ENCODE data around the gene RBM39. TPM values are rescaled to one million over a fixed set of nuclear protein-coding genes. Genes with fewer than 3 reads are reported as not detected.

The RBM39 gene
- total and polyA plus RNA-seq, 2 of the 13 experiments (the other 11 are each of a cell fraction or from before 2014, with no cell fraction given), result 788 to 920 TPM

DNA sequence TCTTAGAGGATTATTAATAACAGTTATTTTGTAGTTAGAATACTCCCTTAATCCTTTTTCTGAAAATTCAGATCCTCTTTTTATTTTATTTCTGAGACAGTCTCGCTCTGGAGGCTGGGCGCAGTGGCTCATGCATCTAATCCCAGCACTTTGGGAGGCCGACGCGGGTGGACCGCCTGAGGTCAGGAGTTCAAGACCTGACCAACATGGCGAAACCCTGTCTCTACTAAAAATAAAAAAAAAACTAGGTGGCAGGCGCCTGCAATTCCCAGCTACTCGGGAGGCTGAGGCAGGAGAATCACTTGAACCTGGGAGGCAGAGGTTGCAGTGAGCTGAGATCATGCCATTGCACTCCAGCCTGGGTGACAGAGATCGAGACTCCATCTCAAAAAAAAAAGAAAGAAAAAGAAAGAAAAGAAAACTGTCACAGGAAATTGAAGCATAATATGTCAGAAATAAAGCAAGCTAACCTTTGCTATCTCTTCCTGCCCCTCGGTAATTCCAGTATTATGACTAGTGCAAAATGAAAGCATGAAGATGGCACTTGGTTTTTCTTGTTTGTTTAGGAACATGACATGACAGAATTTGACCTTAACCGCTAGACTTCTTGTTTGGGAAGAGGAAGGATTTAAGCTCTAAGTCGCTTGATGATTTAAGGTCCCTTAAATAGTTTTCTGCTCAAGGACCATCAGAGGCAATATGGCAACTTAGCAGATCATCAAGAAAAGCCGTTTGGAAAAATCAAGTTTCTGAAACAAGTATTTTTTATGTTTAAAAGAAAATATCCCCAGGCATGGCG is 1.8 kb upstream of the RBM39 start (continued):
- TF ChIP-seq, protein P1, sequence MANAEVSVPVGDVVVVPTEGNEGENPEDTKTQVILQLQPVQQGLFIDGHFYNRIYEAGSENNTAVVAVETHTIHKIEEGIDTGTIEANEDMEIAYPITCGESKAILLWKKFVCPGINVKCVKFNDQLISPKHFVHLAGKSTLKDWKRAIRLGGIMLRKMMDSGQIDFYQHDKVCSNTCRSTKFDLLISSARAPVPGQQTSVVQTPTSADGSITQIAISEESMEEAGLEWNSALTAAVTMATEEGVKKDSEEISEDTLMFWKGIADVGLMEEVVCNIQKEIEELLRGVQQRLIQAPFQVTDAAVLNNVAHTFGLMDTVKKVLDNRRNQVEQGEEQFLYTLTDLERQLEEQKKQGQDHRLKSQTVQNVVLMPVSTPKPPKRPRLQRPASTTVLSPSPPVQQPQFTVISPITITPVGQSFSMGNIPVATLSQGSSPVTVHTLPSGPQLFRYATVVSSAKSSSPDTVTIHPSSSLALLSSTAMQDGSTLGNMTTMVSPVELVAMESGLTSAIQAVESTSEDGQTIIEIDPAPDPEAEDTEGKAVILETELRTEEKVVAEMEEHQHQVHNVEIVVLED (CRISPR knock-in tag; IDR thresholded peaks at IDR 0.05; ENCODE audit: borderline replicate concordance), result 0 out of 2 replicates have a peak, but pooled peaks have one; percentile 39
- peak; percentile 15; the same call in 1 of the 2 replicates for TF ChIP-seq MIER3 (CRISPR knock-in tag; IDR thresholded peaks at IDR 0.05; ENCODE audit: borderline replicate concordance)
- TF ChIP-seq, protein P2, sequence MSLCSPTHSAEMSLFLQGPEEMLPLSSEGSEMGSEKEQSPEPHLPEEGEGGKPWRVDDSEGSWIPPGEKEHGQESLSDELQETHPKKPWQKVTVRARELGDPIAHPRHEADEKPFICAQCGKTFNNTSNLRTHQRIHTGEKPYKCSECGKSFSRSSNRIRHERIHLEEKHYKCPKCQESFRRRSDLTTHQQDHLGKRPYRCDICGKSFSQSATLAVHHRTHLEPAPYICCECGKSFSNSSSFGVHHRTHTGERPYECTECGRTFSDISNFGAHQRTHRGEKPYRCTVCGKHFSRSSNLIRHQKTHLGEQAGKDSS (CRISPR knock-in tag; IDR thresholded peaks at IDR 0.05; ENCODE audit: borderline replicate concordance, low read depth), result 0 out of 2 replicates have a peak, but pooled peaks have one; percentile 29
- TF ChIP-seq, protein P3, sequence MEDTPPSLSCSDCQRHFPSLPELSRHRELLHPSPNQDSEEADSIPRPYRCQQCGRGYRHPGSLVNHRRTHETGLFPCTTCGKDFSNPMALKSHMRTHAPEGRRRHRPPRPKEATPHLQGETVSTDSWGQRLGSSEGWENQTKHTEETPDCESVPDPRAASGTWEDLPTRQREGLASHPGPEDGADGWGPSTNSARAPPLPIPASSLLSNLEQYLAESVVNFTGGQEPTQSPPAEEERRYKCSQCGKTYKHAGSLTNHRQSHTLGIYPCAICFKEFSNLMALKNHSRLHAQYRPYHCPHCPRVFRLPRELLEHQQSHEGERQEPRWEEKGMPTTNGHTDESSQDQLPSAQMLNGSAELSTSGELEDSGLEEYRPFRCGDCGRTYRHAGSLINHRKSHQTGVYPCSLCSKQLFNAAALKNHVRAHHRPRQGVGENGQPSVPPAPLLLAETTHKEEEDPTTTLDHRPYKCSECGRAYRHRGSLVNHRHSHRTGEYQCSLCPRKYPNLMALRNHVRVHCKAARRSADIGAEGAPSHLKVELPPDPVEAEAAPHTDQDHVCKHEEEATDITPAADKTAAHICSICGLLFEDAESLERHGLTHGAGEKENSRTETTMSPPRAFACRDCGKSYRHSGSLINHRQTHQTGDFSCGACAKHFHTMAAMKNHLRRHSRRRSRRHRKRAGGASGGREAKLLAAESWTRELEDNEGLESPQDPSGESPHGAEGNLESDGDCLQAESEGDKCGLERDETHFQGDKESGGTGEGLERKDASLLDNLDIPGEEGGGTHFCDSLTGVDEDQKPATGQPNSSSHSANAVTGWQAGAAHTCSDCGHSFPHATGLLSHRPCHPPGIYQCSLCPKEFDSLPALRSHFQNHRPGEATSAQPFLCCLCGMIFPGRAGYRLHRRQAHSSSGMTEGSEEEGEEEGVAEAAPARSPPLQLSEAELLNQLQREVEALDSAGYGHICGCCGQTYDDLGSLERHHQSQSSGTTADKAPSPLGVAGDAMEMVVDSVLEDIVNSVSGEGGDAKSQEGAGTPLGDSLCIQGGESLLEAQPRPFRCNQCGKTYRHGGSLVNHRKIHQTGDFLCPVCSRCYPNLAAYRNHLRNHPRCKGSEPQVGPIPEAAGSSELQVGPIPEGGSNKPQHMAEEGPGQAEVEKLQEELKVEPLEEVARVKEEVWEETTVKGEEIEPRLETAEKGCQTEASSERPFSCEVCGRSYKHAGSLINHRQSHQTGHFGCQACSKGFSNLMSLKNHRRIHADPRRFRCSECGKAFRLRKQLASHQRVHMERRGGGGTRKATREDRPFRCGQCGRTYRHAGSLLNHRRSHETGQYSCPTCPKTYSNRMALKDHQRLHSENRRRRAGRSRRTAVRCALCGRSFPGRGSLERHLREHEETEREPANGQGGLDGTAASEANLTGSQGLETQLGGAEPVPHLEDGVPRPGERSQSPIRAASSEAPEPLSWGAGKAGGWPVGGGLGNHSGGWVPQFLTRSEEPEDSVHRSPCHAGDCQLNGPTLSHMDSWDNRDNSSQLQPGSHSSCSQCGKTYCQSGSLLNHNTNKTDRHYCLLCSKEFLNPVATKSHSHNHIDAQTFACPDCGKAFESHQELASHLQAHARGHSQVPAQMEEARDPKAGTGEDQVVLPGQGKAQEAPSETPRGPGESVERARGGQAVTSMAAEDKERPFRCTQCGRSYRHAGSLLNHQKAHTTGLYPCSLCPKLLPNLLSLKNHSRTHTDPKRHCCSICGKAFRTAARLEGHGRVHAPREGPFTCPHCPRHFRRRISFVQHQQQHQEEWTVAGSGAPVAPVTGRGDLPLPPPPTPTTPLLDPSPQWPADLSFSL (CRISPR knock-in tag; IDR thresholded peaks at IDR 0.05), result 0 out of 2 replicates have a peak, but pooled peaks have one; percentile 42
- peak; percentile 50; the same call in 1 of the 2 replicates for TF ChIP-seq NR2C2 (CRISPR knock-in tag; IDR thresholded peaks at IDR 0.05; ENCODE audit: borderline replicate concordance)
- peak; percentile 86 for TF ChIP-seq NFE2 (CRISPR knock-in tag; IDR thresholded peaks at IDR 0.05)
- no peak for TF ChIP-seq ZNF343 (CRISPR knock-in tag; IDR thresholded peaks at IDR 0.05)
- no peak for TF ChIP-seq ZNF703 (CRISPR knock-in tag; IDR thresholded peaks at IDR 0.05; ENCODE audit: borderline replicate concordance)
- TF ChIP-seq MZF1 (CRISPR knock-in tag; IDR thresholded peaks at IDR 0.05; ENCODE audit: borderline replicate concordance), result no peak
- TF ChIP-seq ZNF20 (CRISPR knock-in tag; IDR thresholded peaks at IDR 0.05), result no peak
- TF ChIP-seq, protein P4, sequence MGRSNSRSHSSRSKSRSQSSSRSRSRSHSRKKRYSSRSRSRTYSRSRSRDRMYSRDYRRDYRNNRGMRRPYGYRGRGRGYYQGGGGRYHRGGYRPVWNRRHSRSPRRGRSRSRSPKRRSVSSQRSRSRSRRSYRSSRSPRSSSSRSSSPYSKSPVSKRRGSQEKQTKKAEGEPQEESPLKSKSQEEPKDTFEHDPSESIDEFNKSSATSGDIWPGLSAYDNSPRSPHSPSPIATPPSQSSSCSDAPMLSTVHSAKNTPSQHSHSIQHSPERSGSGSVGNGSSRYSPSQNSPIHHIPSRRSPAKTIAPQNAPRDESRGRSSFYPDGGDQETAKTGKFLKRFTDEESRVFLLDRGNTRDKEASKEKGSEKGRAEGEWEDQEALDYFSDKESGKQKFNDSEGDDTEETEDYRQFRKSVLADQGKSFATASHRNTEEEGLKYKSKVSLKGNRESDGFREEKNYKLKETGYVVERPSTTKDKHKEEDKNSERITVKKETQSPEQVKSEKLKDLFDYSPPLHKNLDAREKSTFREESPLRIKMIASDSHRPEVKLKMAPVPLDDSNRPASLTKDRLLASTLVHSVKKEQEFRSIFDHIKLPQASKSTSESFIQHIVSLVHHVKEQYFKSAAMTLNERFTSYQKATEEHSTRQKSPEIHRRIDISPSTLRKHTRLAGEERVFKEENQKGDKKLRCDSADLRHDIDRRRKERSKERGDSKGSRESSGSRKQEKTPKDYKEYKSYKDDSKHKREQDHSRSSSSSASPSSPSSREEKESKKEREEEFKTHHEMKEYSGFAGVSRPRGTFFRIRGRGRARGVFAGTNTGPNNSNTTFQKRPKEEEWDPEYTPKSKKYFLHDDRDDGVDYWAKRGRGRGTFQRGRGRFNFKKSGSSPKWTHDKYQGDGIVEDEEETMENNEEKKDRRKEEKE (IDR thresholded peaks at IDR 0.05), result no peak
- TF ChIP-seq, protein P5, sequence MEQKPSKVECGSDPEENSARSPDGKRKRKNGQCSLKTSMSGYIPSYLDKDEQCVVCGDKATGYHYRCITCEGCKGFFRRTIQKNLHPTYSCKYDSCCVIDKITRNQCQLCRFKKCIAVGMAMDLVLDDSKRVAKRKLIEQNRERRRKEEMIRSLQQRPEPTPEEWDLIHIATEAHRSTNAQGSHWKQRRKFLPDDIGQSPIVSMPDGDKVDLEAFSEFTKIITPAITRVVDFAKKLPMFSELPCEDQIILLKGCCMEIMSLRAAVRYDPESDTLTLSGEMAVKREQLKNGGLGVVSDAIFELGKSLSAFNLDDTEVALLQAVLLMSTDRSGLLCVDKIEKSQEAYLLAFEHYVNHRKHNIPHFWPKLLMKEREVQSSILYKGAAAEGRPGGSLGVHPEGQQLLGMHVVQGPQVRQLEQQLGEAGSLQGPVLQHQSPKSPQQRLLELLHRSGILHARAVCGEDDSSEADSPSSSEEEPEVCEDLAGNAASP (CRISPR knock-in tag; IDR thresholded peaks at IDR 0.05; ENCODE audit: borderline replicate concordance), result no peak
- no peak for TF ChIP-seq ELF3 (CRISPR knock-in tag; IDR thresholded peaks at IDR 0.05)
- TF ChIP-seq SRY (CRISPR knock-in tag; IDR thresholded peaks at IDR 0.05), result no peak; the same call in 1 of the 2 replicates
